GM18505 (cell line): ENCODE data around the gene FAF1.

ENCODE experiments used
- ATAC-seq: cut with Tn5 transposase; IDR thresholded peaks from one replicate; pipeline ENCODE4 v1.9.1; 2021; ENCODE audit not compliant: unreplicated experiment
- POLR2A ChIP-seq: IDR thresholded peaks from 4 replicates; pipeline ENCODE4 v1.6.1; 2011; ENCODE audit warnings: borderline replicate concordance; ENCODE audit not compliant: insufficient read depth, insufficient read length; ENCODE audit errors: extremely low read depth

Gene FAF1

DNA sequence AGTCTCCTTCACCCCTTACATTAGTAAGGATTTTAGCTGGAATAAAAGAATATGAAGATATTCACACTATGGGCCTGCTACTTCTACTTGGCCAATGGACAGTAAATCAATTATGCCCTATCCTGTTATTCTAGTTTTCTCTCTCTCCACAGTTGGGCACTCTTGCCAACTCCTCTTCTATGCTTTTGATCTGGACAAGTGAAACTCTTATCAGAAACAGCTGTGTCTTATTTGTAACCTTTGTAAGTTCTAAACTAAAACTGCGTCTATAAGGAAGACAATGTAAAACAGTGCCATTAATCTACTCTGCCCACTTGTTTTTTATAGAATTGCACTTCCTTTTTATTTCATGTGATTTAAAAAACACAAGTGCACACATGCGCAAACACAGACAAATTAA lies 292.8 kb downstream of the FAF1 start:
- no peak for ATAC-seq
- TF ChIP-seq POLR2A = no peak

DNA sequence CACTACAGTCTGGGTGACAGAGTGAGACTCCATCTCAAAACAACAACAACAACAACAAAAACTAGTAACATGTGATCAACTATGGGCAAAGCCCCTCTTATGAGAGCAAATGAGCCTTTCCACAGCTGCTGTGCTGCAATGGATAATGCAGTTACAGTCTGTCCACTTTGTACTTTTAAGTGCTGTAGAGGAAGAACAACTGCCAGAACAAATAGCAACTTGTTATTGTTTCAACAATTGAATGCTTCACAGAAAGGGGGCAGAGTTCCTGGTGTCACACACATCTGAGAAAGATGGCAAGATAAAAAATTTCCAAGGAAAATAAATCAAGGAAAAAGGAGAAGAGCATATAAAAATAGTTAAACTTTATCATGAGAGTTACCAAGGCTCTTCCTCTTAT lies 293.2 kb downstream of the FAF1 start:
- ATAC-seq = no peak

DNA sequence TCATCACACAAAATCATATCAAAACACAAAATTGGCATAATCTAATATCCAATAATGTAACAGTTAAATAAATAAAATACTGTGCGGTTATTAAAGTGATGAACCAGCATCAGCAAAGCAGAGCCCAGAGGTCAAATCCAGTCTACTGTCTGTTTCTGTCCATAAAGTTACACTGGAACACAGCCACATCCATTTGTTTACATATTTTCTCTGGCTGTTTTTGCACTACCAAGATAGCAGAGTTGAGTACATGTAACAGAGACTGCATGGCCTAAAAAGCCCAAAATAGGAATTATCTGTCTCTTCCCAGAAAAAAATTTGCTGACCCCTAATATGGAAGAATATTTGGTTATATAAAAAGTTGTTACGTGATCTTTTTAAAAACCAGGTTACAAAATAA lies 294.7 kb downstream of the FAF1 start:
- TF ChIP-seq POLR2A = no peak

More for the DNA sequence above, 293.2 kb downstream of the FAF1 start:
- TF ChIP-seq POLR2A = no peak

DNA sequence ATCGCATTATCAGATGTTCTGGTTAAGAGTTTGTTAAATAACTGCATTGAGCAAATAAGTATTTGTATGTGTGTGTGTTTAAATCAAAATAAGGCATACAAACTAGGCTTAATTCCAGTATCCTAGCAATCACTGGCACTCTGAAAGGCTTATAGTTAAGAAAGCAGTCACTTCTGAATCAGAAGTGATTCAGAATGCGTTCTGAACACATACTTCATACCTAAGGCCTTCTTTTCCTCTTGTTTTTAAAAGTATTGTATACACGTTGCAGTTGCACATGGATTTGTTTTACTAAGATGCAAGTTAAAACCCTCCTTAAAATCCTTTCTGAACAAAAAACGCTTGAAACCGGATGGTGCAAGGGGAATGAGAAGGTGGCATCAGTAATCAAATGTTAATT lies 298.4 kb downstream of the FAF1 start:
- no peak for ATAC-seq
- TF ChIP-seq POLR2A = no peak

More for the DNA sequence above, 294.7 kb downstream of the FAF1 start:
- ATAC-seq = no peak

DNA sequence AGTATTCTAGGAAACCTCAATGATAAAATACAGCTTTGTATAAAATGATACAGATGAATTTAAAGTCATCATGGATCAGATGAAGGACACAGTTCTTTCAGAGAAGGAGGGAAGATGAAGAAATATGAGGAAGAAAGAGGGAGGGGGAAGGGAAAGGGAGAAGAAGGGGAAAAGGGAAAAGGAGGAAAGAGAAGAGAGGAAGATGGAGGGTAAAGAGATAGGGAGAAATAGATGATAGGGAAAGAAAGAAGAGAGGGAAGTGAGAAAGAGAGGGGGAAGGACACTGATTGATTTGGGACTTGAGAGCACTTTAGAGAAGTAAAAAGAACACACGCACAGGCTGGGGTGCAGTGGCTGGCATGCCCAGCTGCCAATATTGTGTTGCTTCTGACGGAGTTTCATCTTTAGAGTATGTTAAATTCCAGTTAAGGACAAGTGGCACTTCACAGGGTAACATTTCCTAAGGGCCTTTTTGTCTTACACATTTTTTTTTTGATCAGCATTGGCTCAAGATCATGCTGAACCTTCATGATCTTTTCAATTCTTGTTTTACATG lies 300.9 kb downstream of the FAF1 start:
- ATAC-seq = no peak
- no peak for TF ChIP-seq POLR2A

DNA sequence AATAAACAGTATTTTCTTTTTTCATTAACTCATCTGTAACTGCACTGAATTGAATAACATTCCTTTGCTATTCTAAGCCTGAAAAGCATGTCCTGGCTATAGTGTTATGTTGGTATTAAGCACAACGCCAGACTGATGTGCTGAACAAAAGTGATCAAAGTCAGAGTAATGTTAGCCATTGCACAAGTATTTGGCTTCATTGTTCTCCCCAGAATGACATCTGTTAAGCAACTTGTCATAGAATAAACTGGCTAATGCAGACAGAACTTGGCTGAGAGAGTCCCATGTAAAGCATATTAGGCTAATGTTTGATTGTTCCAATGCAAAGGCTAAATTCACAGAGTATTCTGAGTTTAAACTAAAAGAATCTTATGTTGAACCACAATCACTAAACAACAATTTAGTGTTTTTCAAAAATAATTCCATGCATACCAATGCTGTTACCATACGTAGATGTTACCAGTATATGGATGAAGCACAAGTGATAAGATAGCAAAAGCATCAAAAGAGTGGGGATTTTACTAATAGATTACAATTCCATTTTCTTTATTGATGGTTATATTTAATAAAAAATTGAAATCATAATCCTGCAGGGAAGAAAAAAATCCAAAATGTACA lies 301.5 kb downstream of the FAF1 start:
- no peak for TF ChIP-seq POLR2A

DNA sequence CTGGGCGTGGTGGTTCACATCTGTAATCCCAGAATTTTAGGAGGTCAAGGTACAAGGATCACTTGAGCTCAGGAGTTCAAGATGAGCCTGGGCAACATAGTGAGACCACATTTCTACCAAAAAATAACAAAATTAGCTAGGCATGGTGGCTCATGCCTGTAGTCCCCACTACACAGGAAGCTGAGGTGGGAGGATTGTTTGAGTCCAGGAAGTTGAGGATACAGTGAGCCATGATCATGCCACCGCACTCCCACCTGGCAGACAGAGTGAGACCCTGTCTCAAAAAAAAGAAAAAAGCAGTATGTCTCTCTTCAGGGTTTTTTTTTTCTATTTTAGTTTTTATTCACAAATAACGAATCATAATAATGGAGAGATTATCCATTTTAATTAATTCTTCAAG lies 303.1 kb downstream of the FAF1 start:
- ATAC-seq = no peak
- TF ChIP-seq POLR2A = no peak

More for the DNA sequence above, 301.5 kb downstream of the FAF1 start:
- ATAC-seq = no peak

DNA sequence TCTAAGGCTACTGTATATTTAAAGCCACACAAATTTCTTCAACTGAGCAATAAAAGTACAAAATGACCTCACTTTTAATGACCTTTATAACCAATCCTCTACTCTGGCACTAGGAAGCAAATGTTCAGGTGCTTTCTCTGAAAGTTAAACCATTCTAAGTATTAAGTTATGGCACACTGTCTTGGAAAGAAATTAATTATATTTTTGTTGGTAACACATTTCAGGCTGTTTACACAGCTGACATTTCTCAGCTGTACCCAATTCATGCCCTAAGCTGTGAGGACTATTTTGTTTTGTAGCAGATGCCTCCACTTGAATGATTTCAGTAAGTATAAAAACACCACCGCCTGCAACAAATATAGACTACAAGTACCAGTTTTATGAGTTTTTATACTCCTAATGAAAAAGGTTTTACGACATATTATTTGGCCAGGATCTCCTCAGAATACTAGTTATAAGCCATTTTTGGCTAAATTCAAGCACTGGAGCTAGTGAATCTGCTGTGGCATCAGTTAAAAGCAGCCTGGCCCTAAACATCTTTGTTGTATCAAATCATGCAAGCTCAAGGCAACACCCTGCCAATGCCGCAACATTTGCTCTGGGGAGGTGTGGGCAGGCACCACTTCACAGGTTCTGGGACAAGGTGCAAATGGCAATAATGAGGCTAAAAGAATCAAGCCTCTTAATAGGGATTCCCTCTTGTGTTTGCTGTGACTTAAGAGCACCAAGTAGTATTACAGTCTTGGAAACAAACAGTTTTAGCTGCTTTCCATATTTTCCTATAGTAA lies 308.4 kb downstream of the FAF1 start:
- no peak for ATAC-seq
- no peak for TF ChIP-seq POLR2A

DNA sequence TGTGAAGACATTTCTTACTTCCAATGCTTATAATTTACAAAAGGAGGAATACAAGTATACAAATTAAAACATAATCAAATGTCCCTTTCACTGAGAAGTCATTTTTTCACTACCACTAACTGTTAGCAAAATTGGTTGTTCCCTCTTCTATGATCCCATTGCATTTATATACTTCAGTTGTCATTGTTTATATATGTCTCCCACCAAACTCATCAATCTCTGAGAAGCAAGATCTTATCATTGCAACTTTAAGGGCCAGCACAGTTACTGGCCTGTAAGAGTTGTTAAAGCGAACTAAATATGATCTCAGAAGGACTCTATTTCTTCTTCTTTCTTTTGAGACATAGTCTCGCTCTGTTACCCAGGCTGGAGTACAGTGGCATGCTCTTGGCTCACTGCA lies 313.5 kb downstream of the FAF1 start:
- TF ChIP-seq POLR2A = no peak
- no peak for ATAC-seq

DNA sequence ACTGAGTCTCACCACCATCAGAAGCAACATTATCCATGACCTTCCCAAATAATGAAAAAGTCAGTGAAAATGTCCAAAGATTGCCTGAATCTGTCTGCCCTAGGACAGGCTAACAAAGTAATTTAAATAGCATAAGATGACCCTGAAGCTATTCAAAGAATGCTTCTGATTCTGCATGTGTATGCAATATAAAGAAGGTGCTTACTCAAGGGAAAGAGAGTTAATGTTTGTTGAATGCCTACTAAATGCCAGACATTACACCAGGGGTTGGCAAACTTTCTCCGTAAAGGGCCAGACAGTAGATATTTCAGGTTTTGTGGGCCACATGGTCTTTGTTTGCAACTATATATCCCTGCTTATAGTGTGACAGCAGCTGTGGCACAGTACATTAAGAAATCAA lies 314.9 kb downstream of the FAF1 start:
- TF ChIP-seq POLR2A = no peak
- ATAC-seq = no peak

DNA sequence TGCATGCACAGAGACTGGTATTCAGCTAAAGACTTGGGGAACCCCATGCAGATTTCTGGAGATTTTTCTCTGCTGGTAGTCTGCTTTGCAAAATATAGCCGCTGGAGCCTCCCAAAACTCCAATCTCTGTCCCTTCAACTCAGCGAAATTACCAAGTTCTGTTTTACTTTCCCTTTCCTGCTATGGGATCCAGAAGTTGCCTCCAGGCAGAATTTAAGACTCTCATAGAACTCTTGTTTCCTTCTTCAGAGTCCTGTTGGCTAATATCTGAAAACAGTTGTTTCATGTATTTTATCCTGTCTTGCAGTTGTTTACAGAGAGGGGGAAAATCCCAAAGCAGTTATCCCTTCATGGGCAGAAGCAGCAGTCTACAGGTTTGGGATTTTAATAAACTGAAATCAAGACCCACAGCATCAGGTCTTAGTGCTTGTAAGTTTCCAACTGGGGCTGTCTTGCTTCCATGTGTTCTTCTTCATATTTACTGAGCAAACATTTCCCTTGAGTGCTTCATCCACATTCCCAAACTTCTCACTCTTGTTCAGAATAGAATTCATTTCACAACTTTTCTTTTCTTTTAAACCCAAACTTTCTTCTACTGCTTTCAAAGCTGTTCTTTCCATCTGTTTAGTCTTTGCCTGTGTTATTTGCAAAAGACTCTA lies 315.5 kb downstream of the FAF1 start:
- TF ChIP-seq POLR2A = no peak
- ATAC-seq = no peak

DNA sequence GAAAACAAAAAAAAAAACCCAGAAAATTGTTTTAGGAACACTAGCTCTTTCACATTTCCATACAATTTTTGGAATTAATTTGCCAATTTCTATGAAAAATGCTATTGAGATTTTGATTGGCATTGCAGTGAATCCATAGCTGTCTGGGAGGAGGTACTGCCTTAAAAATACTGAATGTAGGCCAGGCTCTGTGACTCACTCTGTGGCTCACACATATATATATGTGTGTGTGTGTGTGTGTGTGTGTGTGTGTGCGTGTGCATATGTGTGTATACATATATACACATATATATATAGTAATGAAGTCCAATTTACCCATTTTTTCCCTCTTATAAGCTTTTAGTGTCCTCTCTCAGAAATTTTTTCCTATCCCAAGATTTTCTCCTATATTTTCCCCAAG lies 322.6 kb downstream of the FAF1 start:
- ATAC-seq = no peak
- TF ChIP-seq POLR2A = no peak

DNA sequence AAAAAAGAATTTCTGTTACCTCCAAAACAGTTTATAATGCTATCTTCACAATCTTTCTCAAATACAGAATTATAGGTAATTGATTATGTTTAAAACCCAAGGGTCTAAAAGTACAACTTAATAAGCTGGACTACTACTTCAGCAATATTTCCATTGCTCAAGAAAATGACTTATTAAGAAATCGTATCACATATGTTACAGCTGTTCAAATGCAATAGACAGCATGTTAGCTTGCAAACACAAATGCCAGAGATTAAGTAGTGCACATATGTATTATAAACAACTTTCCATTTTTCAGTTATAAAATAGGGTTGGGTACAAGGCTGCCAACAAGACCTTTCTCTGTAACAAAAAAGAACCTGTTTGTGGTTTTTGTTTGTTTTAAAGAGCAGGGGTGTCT lies 325.8 kb downstream of the FAF1 start:
- no peak for ATAC-seq
- TF ChIP-seq POLR2A = no peak
